HG03442 (cell line): ENCODE results near the gene CEP44.
"Not testable (repeated sequence)": the region's sequence is repeated elsewhere in the genome, so short reads cannot be mapped to it uniquely, and the experiment has no call there.

Experiments used
- ATAC-seq: cut with Tn5 transposase; IDR thresholded peaks from one replicate; pipeline ENCODE4 v1.9.1; 2021; ENCODE audit warnings: mild to moderate bottlenecking, moderate library complexity; ENCODE audit not compliant: unreplicated experiment

Gene CEP44

DNA sequence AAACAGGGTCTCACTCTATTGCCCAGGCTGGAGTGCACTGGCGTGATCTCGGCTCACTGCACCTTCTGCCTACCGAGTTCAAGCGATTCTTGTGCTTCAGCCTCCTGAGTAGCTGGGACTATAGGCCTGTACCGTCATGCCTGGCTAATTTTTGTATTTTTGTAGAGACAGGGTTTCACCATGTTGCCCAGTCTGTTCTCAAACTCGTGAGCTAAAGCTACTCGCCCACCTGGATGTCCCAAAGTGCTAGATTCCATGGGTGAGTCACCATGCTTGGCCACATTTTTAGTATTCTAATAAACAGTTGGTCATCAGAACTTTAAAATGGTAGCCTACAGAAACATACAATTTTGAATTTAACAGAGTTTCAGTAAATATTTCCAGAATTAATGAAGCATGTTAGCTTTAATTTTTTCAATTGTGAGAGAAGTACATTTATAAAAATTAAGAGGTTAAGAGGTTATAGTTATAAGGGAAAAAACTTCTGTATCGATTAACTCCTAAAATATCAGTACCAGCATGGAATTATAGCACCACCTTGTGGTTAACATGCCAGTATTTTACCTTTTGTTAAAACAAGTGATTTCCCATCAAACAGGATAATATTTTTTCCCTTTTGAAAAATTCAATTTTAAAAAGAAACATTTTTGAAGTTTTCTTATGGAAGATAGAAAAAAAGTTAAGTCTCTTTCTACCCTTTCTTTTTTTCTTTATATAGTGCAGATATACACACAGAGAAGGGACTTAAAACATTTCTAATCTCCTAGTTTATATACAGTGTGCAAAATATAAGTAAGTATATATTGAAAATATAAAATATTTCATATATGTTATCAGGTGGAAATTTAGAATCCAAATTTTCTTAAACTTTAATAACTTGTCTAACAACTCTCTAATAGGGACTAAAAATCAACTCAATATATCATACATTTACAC, 35.4 kb downstream of the CEP44 start:
- ATAC-seq: no peak

DNA sequence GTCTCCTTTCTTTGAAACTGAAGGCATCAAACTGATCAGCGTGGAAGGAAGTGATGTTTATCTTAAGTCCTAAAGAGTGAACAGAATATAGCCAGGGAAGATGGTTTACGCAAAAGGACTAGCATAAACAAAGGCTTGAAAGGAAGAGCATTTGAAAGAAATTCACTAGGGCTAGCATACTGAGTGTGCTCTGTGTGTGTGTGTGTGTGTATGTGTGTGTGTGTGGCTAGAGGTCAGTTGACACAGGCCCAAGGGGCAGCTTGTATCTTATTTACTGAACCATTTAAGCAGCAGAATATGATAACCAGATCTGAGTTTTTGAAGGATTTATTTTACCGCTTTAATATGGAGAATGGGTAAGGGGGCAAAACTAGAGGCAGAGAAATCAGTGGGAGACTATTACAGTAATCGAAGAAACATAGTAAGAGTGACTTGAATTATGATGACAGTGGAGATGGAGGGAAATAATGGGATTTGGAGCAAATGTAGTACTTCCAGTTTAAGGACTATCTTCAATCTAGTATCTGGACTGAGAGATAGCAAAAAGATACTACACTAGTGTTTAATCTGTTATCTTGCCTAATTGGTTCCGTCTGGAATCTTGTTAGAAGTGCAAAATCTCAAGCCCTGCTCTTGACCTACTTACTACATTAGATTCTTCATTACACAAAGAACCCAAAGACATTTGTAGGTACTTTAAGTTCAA, 36.9 kb downstream of the CEP44 start:
- ATAC-seq: no peak

DNA sequence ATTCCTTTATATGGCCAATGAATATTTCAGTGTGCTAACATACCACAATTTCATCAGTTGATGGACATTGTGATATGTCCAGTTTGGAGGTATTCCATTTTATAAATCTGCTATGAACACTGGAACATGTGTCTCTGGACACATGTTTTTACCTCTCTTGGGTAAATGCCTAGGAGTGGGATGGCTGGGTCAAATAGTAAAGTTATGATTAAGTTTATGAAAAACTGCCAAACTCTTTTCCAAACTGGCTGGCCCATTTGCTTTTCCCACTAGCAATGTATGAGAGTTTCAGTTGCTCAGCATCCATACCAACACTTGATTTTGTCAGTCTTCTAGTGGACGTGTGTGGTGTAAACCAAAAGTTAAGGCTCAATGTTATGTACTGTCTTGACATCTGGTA, 40.5 kb downstream of the CEP44 start:
- no peak for ATAC-seq

DNA sequence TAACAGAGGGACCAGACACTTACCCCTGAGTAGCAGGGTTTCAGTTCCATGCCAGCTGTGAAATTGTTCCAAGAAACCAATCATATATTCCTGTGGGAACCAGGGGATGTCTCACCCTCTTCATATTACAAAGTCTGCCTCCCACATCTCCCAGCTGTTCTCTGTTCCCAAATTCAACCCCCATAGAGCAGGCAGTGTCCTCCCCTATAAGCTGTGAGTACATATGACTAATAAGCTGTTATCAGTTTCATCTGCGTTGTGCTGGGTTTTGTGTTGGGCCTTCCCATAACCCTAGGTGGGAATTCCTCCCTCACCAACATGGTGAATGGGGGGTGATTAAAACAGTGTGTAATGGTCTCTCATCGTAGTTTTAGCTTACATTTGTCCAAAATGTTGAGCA, 41.0 kb downstream of the CEP44 start:
- no peak for ATAC-seq

DNA sequence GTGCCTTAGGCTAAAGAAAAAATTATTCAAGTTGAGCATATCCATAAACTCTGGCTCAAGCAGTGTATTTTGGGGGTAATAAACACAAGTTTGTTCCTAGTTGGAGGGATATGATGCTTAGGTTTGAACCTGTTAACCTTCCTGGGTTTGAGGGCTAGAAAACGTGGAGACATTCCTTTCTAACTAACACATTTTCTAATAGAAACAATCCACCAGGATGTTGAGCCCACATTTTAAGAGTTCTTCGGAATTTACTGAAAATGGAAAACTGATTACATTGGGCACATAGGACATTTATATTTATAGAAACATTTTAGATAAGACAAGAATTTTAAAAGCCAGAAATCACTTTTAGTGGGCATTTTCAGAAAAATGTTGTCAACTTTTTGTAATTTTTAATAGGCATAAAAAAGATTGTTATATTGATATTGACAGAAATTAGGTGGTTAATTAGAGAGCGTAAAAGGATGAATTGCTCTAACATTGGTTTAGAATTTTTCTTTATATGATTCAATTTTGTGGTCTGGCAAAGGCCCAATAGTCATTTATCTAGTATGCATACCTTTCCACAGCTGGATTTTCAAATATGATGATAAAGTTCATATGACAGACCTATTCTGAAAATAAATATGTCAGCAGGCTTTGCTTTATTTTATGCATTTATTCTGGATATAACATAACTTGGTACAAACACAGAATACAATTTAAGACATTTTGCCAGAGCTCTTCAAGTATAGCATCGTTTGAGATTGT, 49.2 kb downstream of the CEP44 start:
- ATAC-seq: no peak

DNA sequence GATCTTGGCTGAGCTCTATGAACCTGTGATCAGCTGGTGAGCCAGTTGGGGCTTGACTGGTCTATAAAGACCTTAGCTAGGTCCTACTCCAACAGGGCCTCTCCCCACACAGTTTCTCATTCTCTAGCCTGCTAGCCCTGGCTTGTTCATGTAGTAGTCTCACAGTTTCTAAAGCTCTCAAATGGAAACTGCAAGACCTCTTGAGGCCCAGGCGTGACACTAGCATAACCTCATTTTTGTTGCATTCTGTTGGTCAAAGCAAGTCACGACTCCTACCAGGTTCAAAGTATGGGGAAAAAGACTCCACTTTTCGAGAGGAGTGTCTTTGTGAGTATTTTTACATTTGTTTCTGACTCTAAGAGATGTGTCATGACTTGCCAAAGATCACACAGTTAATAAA, 50.9 kb downstream of the CEP44 start:
- ATAC-seq: peak; percentile 100

DNA sequence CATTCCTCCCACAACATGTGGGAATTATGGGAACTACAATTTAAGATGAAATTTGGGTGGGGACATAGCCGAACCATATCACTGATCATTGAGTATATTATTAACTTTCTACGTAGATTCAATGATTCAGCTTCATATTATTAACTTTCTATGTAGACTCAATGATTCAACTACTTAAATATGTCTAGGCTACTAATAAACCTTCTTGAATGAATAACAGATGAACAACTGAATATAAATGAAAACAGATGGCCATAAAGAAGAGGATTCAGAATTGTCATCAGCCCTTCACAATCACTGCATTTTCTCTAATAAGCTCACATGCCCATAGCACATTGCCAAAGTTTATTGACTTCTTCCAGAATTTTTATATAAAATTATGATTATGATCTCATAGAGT, 57.0 kb downstream of the CEP44 start:
- ATAC-seq: no peak

DNA sequence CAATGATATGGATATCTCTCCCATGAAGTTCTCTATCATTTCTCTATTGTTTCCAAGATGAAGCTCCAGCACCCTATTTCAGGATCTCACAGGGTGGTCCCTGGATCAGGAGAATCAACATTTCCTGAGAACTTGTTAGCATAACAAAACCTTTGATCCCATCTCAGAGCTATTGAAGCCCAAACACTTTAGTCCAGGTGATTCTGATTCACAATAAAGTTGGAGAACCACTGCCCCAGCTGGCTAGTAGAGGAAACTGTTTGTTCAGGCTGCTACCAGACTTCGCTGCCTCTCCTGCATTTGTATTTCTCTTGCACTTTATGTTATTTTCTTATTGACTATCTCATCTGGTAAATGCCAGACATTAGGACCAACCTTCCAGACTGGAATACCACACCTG, 65.4 kb downstream of the CEP44 start:
- no peak for ATAC-seq

DNA sequence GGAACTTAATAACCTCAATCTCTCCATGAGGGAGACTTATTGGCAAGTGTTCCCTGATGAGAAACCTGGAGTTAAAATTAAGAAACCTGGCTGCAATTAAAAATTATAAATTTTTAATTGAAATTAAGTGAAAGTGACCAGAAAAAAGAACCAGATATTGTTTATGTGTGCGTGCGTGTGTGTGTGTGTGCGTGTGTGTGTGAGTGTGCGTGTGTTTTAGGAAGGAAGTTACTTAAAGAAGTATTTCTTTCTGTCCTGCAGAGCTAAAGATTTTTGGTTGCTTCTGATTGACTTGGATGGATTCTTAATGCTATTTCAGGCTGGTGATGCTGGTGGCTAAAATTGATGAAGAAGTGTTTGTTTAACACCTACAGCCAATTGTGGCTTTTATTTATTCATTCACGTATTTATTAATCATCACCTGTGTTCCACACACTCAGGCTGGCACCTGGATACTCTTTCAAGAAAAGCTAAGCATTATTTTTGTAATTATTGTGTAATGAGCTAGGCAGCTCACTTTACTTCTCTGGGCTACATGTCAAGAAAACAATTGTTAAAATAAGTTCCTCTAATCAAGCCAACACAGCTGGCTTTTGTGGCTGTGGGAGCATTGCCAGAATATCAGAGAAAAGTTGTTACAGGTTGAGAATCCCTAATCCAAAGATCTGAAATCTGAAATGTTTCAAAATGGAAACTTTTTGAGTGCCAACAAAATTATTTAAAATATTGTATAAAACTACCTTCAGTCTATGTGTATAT, 68.5 kb downstream of the CEP44 start:
- no peak for ATAC-seq

DNA sequence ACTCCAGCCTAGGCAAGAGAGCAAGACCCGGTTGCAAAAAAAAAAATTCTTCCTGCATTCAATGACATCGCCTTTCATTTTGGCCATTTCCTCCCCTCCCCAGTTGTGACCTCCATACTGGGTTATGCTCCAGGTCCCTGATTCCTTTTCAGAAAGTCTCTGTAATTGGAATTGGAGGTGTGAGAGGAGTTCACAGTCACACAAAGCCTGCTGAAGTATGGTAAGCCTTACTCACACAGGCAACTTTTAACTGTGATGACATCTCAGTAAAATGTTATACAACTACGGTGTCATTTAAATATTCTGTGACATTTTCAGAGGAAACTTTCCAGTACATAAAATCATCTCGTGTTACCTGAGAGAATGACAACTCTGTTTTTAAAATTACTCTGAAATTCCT, 73.6 kb downstream of the CEP44 start:
- no peak for ATAC-seq

DNA sequence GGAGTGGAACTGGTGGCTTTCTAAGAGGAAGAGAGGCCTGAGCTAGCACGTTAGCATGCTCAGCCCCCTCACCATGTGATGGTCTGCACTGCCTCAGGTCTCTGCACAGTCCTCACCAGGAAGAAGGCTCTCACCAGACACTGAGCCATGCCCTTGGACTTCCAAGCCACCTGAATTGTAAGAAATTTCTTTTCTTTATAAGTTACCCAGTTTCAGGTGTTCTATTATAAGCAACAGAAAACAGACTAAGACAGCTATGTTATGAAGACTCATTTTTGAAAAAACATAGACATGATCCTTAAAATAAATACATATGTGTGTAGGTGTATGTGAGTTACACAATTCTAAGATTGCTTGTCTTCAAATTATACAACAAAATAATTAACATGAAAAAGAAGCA, 74.7 kb downstream of the CEP44 start:
- peak; percentile 38 for ATAC-seq

DNA sequence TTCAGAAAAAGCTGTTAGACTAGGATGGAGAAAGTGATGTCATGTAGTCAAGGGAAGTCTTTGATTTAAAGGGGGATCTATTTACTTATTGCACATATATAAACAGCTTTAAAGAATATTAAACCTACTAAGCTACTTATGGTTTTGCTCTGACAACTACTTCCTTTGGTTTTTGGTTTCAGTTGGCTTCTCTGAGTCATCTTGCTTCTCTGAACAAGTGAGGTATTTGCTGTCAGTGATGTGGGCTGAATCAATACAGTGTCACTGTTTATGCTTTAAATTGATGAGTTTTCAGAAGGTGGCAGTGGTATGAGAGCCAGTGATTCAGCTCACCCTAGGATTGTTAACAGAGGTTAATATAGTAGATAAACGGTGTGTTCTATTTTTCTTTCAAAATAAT, 75.1 kb downstream of the CEP44 start:
- peak; percentile 99 for ATAC-seq

DNA sequence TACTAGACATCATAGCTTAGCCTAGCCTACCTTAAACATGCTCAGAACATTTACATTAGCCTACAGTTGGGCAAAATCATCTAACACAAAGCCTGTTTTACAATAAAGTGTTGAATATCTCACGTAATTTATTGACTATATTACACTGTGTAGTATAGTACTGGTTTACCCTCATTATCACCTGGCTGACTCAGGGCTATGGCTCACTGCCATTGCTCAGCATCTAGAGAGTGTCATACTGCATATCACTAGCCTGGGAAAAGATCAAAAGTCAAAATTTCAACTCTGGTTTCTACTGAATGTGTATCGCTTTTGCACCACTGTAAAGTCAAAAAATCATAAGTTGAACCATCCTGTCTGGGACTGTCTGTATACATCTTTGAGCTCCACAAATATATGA, 78.6 kb downstream of the CEP44 start:
- no peak for ATAC-seq

DNA sequence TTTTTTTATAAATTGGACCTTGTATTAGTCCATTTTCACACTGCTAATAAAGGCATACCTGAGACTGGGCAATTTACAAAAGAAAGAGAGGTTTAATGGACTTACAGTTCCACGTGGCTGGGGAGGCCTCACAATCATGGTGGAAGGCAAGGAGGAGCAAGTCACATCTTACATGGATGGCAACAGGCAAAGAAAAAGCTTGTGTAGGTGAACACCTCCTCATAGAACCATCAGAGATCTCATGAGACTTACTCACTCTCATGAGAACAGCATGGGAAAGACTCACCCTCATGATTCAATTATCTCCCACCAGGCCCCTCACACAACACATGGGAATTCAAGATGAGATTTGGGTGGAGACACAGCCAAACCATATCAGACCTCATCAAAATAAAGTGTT, 80.1 kb downstream of the CEP44 start:
- ATAC-seq: not testable (repeated sequence)

DNA sequence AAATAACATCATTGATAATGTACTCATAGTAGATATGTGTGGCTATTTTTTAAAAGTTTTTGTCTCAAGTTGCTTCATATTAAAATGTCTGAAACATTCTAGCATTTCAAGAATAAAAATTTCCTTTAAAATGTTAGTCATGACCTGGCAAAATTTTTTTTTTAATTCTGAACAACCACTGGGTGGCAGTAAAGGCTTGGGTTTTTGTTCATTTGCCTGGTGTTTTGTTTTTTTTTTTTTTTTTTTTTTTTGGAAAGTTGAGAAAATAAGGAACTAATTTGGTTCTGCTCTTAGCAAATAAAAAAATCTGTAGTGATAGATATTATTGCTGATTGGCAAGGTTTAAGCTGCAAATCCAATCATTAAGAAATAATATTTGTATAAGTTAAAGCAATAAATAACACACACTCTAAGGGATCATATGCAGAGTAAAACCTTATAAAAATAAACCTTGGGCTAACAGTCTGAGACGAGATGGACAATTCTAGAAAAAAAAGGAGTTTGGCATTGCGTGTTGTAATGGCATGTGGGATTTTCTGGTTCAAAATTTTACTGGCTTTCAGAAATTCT, 81.4 kb downstream of the CEP44 start:
- ATAC-seq: no peak

DNA sequence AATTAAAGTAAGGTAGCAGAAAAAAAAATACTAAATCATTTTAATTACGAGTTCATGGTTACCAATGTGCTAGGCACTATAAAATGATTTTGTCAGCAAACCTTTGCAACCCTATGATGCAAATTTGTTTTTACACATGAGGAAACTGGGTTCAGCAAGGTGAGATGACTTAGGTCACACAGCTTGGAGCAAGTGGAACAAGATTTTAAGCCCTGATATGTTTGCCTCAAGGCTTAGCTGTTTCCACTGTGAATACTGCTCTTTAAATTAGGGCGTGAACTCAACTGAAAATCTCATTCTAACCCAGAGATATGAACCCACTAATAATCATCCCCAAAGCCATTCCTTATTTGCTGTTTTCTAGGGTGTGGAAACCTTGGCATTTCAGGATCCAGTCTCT, 86.3 kb downstream of the CEP44 start:
- no peak for ATAC-seq

DNA sequence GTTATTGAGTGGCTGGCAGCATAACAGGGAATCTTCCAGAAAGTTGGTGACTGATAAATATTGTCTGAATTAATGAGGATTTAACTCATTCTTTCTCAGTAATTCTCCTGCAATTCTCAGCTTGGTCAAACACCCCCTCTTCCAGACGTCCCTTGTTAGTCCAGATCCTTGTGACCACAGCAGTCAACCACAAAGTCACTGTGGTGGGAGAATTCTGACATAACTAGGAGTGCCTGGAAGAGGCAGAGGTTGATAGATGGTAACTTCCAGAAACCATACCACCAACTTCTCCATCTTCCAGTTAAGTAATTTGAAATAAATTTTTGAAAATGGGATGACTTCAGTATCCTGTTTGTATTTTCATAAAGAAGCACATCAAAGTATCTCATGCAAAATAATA, 90.1 kb downstream of the CEP44 start:
- ATAC-seq: no peak

DNA sequence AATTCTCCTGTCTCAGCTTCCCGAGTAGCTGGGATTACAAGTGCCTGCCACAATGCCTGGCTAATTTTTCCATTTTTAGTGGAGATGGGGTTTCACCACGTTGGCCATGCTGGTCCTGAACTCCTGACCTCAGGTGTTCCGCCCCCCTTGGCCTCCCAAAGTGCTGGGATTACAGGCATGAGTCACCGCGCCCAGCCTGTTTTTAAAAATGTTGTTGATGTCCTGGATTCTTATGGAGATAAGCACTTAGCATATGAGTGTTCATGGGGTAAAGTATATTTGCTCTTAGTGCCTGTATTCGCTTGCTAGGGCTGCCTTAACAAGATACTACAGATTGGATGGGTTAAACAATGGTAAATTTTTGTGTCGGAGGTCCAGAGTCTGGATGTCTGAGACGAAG, 91.7 kb downstream of the CEP44 start:
- no peak for ATAC-seq

DNA sequence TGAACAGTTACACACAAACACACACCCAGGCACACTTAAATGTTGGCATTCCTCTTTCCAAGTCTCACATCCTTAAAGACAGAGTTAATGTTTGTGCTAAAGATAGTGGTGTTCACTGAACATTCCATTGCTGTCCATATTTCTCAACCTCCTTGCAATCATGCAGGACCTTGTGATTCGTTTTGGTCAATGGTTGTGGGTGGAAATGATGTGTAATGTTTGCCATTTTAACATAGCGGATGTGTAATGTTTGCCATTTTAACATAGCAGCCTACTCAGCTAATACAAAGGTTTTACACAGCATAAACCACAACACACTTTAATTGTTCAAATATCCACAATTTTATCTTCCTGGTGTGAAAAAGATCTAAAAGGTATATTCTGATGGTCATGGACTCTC, 93.9 kb downstream of the CEP44 start:
- no peak for ATAC-seq

DNA sequence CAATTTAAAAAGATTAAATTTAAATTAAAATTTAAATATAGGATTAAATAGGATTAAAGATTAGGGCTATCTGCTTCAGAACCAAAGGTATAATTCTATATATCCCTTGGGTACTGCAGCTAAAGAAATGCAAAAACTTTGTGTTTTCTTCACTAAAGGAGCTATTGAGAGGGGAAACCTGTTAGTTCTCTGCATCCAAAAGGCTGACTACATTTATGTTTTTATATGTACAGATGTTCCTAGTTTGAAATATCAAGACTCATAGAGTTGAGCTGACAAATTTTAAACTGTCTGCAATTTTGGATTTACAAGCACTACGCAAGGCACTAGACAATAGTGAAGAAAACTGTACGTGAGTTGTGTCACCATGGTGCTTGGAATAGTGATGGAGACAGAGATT, 95.2 kb downstream of the CEP44 start:
- ATAC-seq: no peak

DNA sequence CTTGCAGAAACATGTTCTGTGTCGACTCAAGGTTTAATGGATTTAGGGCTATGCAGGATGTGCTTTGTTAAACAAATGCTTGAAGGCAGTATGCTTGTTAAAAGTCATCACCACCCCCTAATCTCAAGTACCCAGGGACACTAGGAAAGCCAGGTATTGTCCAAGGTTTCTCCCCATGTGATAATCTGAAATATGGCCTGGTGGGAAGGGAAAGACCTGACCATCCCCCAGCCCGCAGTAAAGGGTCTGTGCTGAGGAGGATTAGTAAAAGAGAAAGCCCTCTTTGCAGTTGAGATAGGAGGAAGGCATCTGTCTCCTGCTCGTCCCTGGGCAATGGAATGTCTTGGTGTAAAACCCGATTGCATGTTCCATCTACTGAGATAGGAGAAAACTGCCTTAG, 96.5 kb downstream of the CEP44 start:
- not testable (repeated sequence) for ATAC-seq
